Measurements from ENCODE around the gene SHROOM1. TPM values are rescaled to one million over a fixed set of nuclear protein-coding genes. Genes with fewer than 3 reads are reported as not detected.
A peak's percentile ranks its signal among the peaks of the same experiment; 100 is the strongest.

The SHROOM1 gene
- total and polyA plus RNA-seq, 9 of the 15 experiments (the other 6 are each of a cell fraction or from before 2014, with no cell fraction given), result 0.44 to 26.5 (median 11.9) TPM

- TF ChIP-seq CREB1 (IDR thresholded peaks at IDR 0.05) (peak; percentile 60; the same call in 1 of the 2 replicates), CREB1 (CRISPR knock-in tag; IDR thresholded peaks at IDR 0.05) (peak; percentile 73), ZNF133 (CRISPR knock-in tag; IDR thresholded peaks at IDR 0.05) (no peak), GABPB1 (CRISPR knock-in tag; IDR thresholded peaks at IDR 0.05) (peak; percentile 64; the same call in 1 of the 2 replicates), ARID3A (IDR thresholded peaks at IDR 0.05; ENCODE audit: borderline replicate concordance, low read depth, low read length) (no peak), SMAD4 (CRISPR knock-in tag; conservative IDR thresholded peaks at IDR 0.05) (peak; percentile 81), ZNF445 (CRISPR knock-in tag; IDR thresholded peaks at IDR 0.05; ENCODE audit: low read depth) (no peak), TFE3 (CRISPR knock-in tag; IDR thresholded peaks at IDR 0.05) (no peak), E2F8 (IDR thresholded peaks at IDR 0.05; ENCODE audit: low read depth, partially characterized antibody) (no peak), RBM25 (IDR thresholded peaks at IDR 0.05; ENCODE audit: low read depth, low read length, severe bottlenecking) (peak; percentile 21), ZNF224 (CRISPR knock-in tag; IDR thresholded peaks at IDR 0.05) (no peak), NR2C2 (CRISPR knock-in tag; IDR thresholded peaks at IDR 0.05) (no peak), NR2C2 (tag; IDR thresholded peaks at IDR 0.05) (peak; percentile 60), CHD2 (IDR thresholded peaks at IDR 0.05; ENCODE audit: low read depth, low read length) (no peak), RFX5 (IDR thresholded peaks at IDR 0.05; ENCODE audit: low read depth, low read length) (no peak), MLLT1 (IDR thresholded peaks at IDR 0.05) (no peak), KDM2B (CRISPR knock-in tag; IDR thresholded peaks at IDR 0.05) (no peak), TCF3 (CRISPR knock-in tag; IDR thresholded peaks at IDR 0.05) (no peak), PTBP1 (IDR thresholded peaks at IDR 0.05; ENCODE audit: low read depth, low read length) (no peak), YY1 (IDR thresholded peaks at IDR 0.05; ENCODE audit: borderline replicate concordance in 1 of 3, control insufficient read depth in 1 of 3, extremely low read depth in 1 of 3, insufficient read depth in 3 of 3, insufficient read length in 1 of 3, insufficient replicate concordance in 2 of 3, low read depth in 1 of 3, low read length in 2 of 3) (peak in 2 of 3 experiments; percentile 37 to 72)
Measured at GRCh38 chr5:132830436-132831094, at the start of gene SHROOM1 (continued).

Measured in K562 (cell line).